Uterus (tissue), 4 donors: ENCODE measurements around the gene NXPH4. TPM values are rescaled to one million over a fixed set of nuclear protein-coding genes. Genes with fewer than 3 reads are reported as not detected.

Source experiments
- DNase-seq, 2 donors: peaks; one replicate each; pipeline ENCODE4 v3.0.0-alpha.2; 2019 to 2020
- H3K27ac ChIP-seq, 2 donors: fragments of 200-600 bp; sonication (generic); 1 replicate in 1 of 2; 2 replicates in 1 of 2; pipeline ENCODE4 v1.5.1; 2016 to 2018
- H3K27me3 ChIP-seq, 2 donors: fragments of 200-600 bp; sonication (generic); one replicate each; pipeline ENCODE4 v1.5.1; 2018 to 2019; ENCODE audit warnings: control low read depth in 1 of 2
- H3K36me3 ChIP-seq, 2 donors: fragments of 200-600 bp; sonication (generic); one replicate each; pipeline ENCODE4 v1.5.1; 2019; ENCODE audit warnings: control low read depth in 1 of 2
- H3K4me1 ChIP-seq, 2 donors: fragments of 200-600 bp; sonication (generic); one replicate each; pipeline ENCODE4 v1.5.1; 2018 to 2019; ENCODE audit warnings: control low read depth in 1 of 2
- H3K4me3 ChIP-seq, 2 donors: fragments of 200-600 bp; sonication (generic); 1 replicate in 1 of 2; 2 replicates in 1 of 2; pipeline ENCODE4 v1.5.1; 2018 to 2019; ENCODE audit warnings: mild to moderate bottlenecking in 1 of 2
- H3K9me3 ChIP-seq, 2 donors: fragments of 200-600 bp; sonication (generic); one replicate each; pipeline ENCODE4 v1.5.1; 2019; ENCODE audit warnings: control low read depth in 1 of 2
- POLR2A ChIP-seq, 2 donors: fragments of 450-650 bp; IDR thresholded peaks; one replicate each; pipeline ENCODE4 v1.6.1; 2016; ENCODE audit warnings: antibody characterized with exemption in 2 of 2, mild to moderate bottlenecking in 1 of 2, moderate library complexity in 1 of 2
- intact Hi-C: fragments of 100-400 bp; cut with DNase I; formaldehyde crosslinking; loops from one replicate; pipeline ENCODE4 v1.15.1; 2023; ENCODE audit warnings: low total_unique reads
- total RNA-seq, 4 donors: library from RNA; depleted of rRNA in 3 of 4; stranded (reverse); fragments of >200 nt in 3 of 4; gene quantifications; one replicate each; pipeline versions ENCODE4 v1.1.0 to v1.2.4, GENCODE V29; 2014 to 2023
- TF ChIP-seq, protein P1 (sequence below), 4 experiments: fragments of 200-600 bp in 2 of 4; fragments of 450-650 bp in 2 of 4; sonication (generic) in 2 of 4; IDR thresholded peaks; one replicate each; pipeline ENCODE4 v1.5.1; 2016 to 2019; ENCODE audit warnings: antibody characterized with exemption in 4 of 4, mild to moderate bottlenecking in 2 of 4, moderate library complexity in 1 of 4
- donor health status: DM: yes; HTN: yes; CAD: no.

The NXPH4 gene
- total RNA-seq, 4 donors from 2014 or later, result 6.3 TPM; not detected in 3

- Histone ChIP-seq H3K27me3 (no peaks in the 10 kb centered on the region), H3K4me3 (no peak overlapping the region), H3K27ac (no peak overlapping the region), H3K4me1 (no peaks in the 10 kb centered on the region), H3K9me3 (no peaks in the 10 kb centered on the region), H3K36me3 (no peaks in the 10 kb centered on the region)
- no peak for DNase-seq
- TF ChIP-seq POLR2A (IDR thresholded peaks at IDR 0.05), result no peak
- TF ChIP-seq, protein P1, sequence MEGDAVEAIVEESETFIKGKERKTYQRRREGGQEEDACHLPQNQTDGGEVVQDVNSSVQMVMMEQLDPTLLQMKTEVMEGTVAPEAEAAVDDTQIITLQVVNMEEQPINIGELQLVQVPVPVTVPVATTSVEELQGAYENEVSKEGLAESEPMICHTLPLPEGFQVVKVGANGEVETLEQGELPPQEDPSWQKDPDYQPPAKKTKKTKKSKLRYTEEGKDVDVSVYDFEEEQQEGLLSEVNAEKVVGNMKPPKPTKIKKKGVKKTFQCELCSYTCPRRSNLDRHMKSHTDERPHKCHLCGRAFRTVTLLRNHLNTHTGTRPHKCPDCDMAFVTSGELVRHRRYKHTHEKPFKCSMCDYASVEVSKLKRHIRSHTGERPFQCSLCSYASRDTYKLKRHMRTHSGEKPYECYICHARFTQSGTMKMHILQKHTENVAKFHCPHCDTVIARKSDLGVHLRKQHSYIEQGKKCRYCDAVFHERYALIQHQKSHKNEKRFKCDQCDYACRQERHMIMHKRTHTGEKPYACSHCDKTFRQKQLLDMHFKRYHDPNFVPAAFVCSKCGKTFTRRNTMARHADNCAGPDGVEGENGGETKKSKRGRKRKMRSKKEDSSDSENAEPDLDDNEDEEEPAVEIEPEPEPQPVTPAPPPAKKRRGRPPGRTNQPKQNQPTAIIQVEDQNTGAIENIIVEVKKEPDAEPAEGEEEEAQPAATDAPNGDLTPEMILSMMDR (IDR thresholded peaks at IDR 0.05), result no peak
- intact Hi-C loops, result no loop called here
Measured at GRCh38 chr12:57191410-57191809, 25.2 kb upstream of the NXPH4 start.

DNA sequence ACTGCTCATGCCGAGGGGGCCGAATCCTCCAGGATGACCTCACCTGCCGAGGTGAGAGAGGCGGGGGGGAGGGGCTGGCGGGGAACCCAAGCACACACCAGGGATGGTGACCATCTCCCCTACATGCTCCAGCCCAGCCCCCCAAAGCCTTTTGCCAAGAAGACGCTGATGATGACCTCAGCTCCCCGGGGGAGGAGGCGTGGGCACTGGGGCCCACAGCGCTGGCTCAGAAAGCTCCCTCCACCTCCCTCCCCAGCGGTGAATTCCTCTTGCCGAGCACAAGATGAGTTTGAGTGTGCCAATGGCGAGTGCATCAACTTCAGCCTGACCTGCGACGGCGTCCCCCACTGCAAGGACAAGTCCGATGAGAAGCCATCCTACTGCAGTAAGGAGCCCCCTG, 23.7 kb upstream of the NXPH4 start:
- no peaks in the 10 kb centered on the region for H3K4me1 ChIP-seq
- no peaks in the 10 kb centered on the region for H3K27me3 ChIP-seq
- no peak for DNase-seq
- no peaks in the 10 kb centered on the region for H3K9me3 ChIP-seq
- no peak overlapping the region for H3K4me3 ChIP-seq
- H3K27ac ChIP-seq, result no peak overlapping the region
- H3K36me3 ChIP-seq, result no peaks in the 10 kb centered on the region
- no peak for TF ChIP-seq POLR2A (IDR thresholded peaks at IDR 0.05)
- TF ChIP-seq, protein P1 (IDR thresholded peaks at IDR 0.05), result no peak
- intact Hi-C loops, result no loop called here

DNA sequence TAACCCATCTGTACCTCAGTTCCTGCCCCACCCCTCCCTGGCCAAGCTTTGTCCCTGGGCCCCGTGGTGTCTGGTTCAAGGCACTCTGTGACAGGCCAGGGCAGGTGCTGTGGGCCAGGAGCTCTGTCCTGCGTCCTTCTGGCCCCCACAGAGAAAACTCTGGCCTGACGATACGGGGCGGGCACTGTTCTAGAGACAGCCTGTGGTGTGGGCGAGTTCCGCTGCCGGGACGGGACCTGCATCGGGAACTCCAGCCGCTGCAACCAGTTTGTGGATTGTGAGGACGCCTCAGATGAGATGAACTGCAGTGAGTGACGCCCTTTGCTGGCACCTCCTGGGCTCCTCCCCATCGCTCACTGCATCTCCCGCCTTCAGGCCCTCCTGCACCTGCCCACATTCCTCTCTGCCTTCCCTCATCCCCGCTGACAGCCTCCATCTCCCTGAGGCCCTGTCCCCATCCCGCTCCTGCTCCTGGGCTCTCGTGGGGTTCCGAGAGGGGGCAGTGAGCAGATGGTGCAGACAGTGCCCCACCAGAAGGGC, 22.8 kb upstream of the NXPH4 start:
- no peak for DNase-seq
- H3K27me3 ChIP-seq, result no peaks in the 10 kb centered on the region
- no peak for TF ChIP-seq POLR2A (IDR thresholded peaks at IDR 0.05)
- TF ChIP-seq, protein P1 (IDR thresholded peaks at IDR 0.05), result no peak
- H3K4me1 ChIP-seq, result no peaks in the 10 kb centered on the region
- no peaks in the 10 kb centered on the region for H3K36me3 ChIP-seq
- no peaks in the 10 kb centered on the region for H3K9me3 ChIP-seq
- H3K4me3 ChIP-seq, result no peak overlapping the region
- H3K27ac ChIP-seq, result no peak overlapping the region
- intact Hi-C loops, result no loop called here

DNA sequence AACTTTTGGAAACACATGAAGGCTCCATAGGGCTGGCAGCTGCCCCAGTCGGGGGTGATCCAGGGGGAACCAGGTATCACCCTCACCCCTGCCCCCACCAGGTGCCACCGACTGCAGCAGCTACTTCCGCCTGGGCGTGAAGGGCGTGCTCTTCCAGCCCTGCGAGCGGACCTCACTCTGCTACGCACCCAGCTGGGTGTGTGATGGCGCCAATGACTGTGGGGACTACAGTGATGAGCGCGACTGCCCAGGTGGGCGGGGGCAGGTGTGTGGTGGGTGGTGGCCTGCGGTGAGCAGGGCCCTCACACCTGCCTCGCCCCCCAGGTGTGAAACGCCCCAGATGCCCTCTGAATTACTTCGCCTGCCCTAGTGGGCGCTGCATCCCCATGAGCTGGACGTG, 22.3 kb upstream of the NXPH4 start:
- intact Hi-C loops, result no loop called here
- Histone ChIP-seq H3K9me3 (no peaks in the 10 kb centered on the region), H3K27me3 (no peaks in the 10 kb centered on the region), H3K36me3 (no peaks in the 10 kb centered on the region), H3K4me3 (no peak overlapping the region), H3K27ac (no peak overlapping the region), H3K4me1 (no peaks in the 10 kb centered on the region)
- TF ChIP-seq, protein P1 (IDR thresholded peaks at IDR 0.05), result no peak
- TF ChIP-seq POLR2A (IDR thresholded peaks at IDR 0.05), result no peak
- DNase-seq, result no peak

- Histone ChIP-seq H3K27me3 (no peaks in the 10 kb centered on the region), H3K36me3 (no peaks in the 10 kb centered on the region), H3K4me1 (no peaks in the 10 kb centered on the region), H3K9me3 (no peaks in the 10 kb centered on the region), H3K4me3 (no peak overlapping the region), H3K27ac (no peak overlapping the region)
- intact Hi-C loops, result no loop called here
- TF ChIP-seq, protein P1 (IDR thresholded peaks at IDR 0.05), result no peak
- TF ChIP-seq POLR2A (IDR thresholded peaks at IDR 0.05), result no peak
- DNase-seq, result no peak
Measured at GRCh38 chr12:57195186-57195585, 21.4 kb upstream of the NXPH4 start.
